Ectodermal cell (in vitro differentiated cells): ENCODE data around the gene GMEB1.
"Not testable (repeated sequence)": the region's sequence is repeated elsewhere in the genome, so short reads cannot be mapped to it uniquely, and the experiment has no call there.

Experiments
- H3K27ac ChIP-seq: 2 replicates; pipeline ENCODE4 v1.7.0; 2013; ENCODE audit warnings: mild to moderate bottlenecking, low read depth, low read length; ENCODE audit not compliant: insufficient read depth, poor library complexity, severe bottlenecking
- H3K27me3 ChIP-seq: 2 replicates; pipeline ENCODE4 v1.7.0; 2013; ENCODE audit warnings: mild to moderate bottlenecking, low read length; ENCODE audit not compliant: insufficient read depth, control insufficient read depth, poor library complexity, severe bottlenecking
- H3K36me3 ChIP-seq: one replicate; pipeline ENCODE4 v1.7.0; 2013; ENCODE audit warnings: low read length; ENCODE audit not compliant: control insufficient read depth, insufficient read depth
- H3K4me1 ChIP-seq: one replicate; pipeline ENCODE4 v1.7.0; 2013; ENCODE audit warnings: low read length; ENCODE audit not compliant: control insufficient read depth, insufficient read depth
- H3K4me3 ChIP-seq: 2 replicates; pipeline ENCODE4 v1.7.0; 2013; ENCODE audit warnings: low read depth, low read length, control low read depth; ENCODE audit not compliant: insufficient read depth
- H3K9me3 ChIP-seq: 2 replicates; pipeline ENCODE4 v1.7.0; 2013; ENCODE audit warnings: mild to moderate bottlenecking, low read length, moderate library complexity; ENCODE audit not compliant: control insufficient read depth
- WGBS, 2 experiments: methylation state at CpG; one replicate each; pipeline ENCODE4 v1.1.7; 2013; ENCODE audit warnings: missing lambda C conversion rate in 2 of 2; 5-methylcytosine and 5-hydroxymethylcytosine counted together

GMEB1 gene

GRCh38 chr1:28750330-28750729, 81.7 kb downstream of the GMEB1 start:
- peaks cover 21% of the 10 kb centered on the region for H3K36me3 ChIP-seq
- 95 to 97% methylated on average over 5 of the region's 5 CpGs for WGBS, 2 experiments

DNA sequence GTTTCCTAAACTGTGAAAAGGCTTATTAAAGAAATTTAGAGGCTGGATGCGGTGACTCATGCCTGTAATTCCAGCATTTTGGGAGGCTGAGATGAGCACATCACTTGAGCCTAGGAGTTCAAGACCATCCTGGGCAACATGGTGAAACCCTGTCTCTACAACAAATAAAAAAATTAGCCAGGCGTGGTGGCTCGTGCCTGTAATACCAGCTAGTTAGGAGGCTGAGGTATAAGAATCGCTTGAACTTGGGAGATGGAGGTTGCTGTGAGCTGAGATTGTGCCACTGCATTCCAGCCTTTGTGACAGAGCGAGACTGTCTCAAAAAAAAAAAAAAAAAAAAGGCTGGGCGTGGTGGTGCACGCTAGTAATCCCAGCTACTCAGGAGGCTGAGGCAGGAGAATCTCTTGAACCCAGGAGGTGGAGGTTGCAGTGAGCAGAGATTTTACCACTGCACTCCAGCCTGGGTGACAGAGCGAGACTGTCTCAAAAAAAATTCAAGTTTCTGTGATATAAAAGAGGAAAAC, 82.2 kb downstream of the GMEB1 start:
- H3K27me3 ChIP-seq, H3K9me3 ChIP-seq, H3K27ac ChIP-seq, H3K4me3 ChIP-seq, H3K4me1 ChIP-seq: not testable (repeated sequence)
- peaks cover 20% of the 10 kb centered on the region for H3K36me3 ChIP-seq
- WGBS, 2 experiments, result 92 to 97% methylated on average over 6 to 8 of the region's 8 CpGs

More at GRCh38 chr1:28750330-28750729, 81.7 kb downstream of the GMEB1 start:
- no peaks in the 10 kb centered on the region for H3K9me3 ChIP-seq
- no peak overlapping the region for H3K4me3 ChIP-seq
- no peaks in the 10 kb centered on the region for H3K27me3 ChIP-seq
- peaks cover 6% of the 10 kb centered on the region for H3K4me1 ChIP-seq
- H3K27ac ChIP-seq, result no peak overlapping the region

DNA sequence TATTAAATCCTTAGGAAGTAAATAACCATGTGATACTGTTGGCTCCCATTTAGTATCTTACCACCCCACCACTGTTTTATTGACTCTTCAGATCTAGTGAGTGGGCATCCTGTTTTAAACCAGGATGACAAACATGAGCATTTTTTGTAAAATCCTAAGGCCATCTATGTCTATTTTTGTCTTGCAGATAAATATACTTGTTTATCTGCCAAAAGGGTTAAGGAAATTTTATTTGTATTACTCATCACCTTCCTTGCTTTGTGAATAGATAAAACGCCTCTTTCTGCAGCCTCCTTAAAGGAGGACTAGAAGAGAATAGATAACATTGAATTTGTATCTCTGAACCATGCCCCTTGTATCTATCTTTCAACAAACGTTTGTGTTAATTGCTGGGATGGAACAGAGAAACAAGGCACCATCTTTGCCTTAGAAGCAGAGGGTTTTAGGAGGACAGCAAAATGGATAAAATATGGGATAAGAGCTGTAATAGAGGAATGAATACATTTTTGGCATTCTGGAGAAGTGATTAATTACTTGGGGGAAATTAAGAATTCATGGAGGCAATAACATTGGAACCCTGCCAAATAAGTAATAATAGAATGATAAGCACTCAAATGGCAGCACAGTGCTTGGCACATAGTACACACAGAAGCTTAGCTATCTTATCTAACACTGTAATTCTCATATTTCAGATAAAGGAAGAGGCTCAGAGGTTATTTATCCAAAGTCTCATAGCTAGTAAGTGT, 82.9 kb downstream of the GMEB1 start:
- peaks cover 19% of the 10 kb centered on the region for H3K36me3 ChIP-seq
- no peaks in the 10 kb centered on the region for H3K27me3 ChIP-seq
- no peaks in the 10 kb centered on the region for H3K9me3 ChIP-seq
- no peak overlapping the region for H3K27ac ChIP-seq
- H3K4me3 ChIP-seq, result no peak overlapping the region
- 80 to 94% methylated on average over 1 to 2 of the region's 2 CpGs for WGBS, 2 experiments
- peaks cover 6% of the 10 kb centered on the region for H3K4me1 ChIP-seq

DNA sequence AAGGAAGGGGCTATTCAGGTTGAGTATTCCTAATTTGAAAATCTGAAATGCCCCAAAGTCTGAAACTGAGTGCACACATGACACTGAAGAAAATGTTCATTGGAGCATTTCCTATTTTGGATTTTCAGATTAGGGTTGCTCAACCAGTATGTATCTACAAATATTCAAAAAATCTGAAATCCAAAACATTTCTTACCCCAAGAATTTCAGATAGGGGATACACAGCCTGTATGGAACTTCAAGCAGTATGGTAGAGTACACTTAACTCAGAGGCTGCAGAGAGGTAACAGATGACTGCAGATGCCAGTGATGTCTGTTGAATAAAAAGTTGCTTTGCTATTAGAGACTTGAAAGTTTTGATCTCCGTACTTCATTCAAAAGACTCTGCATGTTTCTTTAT, 87.1 kb downstream of the GMEB1 start:
- no peaks in the 10 kb centered on the region for H3K9me3 ChIP-seq
- peaks cover 6% of the 10 kb centered on the region for H3K4me1 ChIP-seq
- WGBS, 2 experiments, result 86 to 93% methylated on average over 1 of the region's 1 CpG
- no peak overlapping the region for H3K27ac ChIP-seq
- no peak overlapping the region for H3K4me3 ChIP-seq
- peaks cover 19% of the 10 kb centered on the region for H3K36me3 ChIP-seq
- no peaks in the 10 kb centered on the region for H3K27me3 ChIP-seq

- Histone ChIP-seq H3K4me1 (peaks cover 6% of the 10 kb centered on the region), H3K9me3 (no peaks in the 10 kb centered on the region), H3K4me3 (no peak overlapping the region), H3K36me3 (peaks cover 16% of the 10 kb centered on the region), H3K27ac (no peak overlapping the region), H3K27me3 (no peaks in the 10 kb centered on the region)
- 75 to 80% methylated on average over 5 of the region's 5 CpGs for WGBS, 2 experiments
Measured at GRCh38 chr1:28756846-28757245, 88.3 kb downstream of the GMEB1 start.

DNA sequence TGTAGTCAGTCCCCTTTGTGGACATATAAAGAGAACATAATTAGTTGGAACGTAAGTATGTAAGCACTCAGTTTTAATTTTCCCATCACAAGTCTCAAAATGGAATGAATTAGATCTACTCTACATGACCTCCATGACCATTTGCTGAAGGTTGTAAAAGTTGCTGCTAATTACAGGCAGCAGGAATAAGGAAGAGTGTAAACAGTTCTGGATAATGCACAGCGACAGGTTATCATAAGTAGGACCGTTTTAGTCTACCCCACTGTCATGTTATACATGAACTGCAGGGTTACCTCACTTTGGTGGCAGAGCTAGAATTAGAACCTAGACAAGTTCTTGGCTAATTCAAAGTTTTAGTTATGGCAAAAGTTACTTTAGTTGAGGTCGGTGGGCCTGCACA, 89.8 kb downstream of the GMEB1 start:
- peaks cover 16% of the 10 kb centered on the region for H3K36me3 ChIP-seq
- no peaks in the 10 kb centered on the region for H3K9me3 ChIP-seq
- 96 to 99% methylated on average over 3 to 4 of the region's 4 CpGs for WGBS, 2 experiments

GRCh38 chr1:28759257-28759656, 90.7 kb downstream of the GMEB1 start:
- 97 to 100% methylated on average over 3 of the region's 3 CpGs for WGBS, 2 experiments
- H3K27me3 ChIP-seq, result no peaks in the 10 kb centered on the region
- H3K9me3 ChIP-seq, result no peaks in the 10 kb centered on the region
- peaks cover 16% of the 10 kb centered on the region for H3K36me3 ChIP-seq
- H3K27ac ChIP-seq, result no peak overlapping the region
- H3K4me1 ChIP-seq, result no peaks in the 10 kb centered on the region
- H3K4me3 ChIP-seq, result no peak overlapping the region

More for the DNA sequence above, 89.8 kb downstream of the GMEB1 start:
- Histone ChIP-seq H3K27ac (no peak overlapping the region), H3K27me3 (no peaks in the 10 kb centered on the region), H3K4me1 (peaks cover 6% of the 10 kb centered on the region), H3K4me3 (no peak overlapping the region)

- no peaks in the 10 kb centered on the region for H3K9me3 ChIP-seq
- 93 to 96% methylated on average over 5 of the region's 5 CpGs for WGBS, 2 experiments
- no peaks in the 10 kb centered on the region for H3K27me3 ChIP-seq
- no peak overlapping the region for H3K4me3 ChIP-seq
- no peak overlapping the region for H3K27ac ChIP-seq
- H3K4me1 ChIP-seq, result no peaks in the 10 kb centered on the region
- H3K36me3 ChIP-seq, result peaks cover 20% of the 10 kb centered on the region
Measured at GRCh38 chr1:28761189-28761588, 92.6 kb downstream of the GMEB1 start.

DNA sequence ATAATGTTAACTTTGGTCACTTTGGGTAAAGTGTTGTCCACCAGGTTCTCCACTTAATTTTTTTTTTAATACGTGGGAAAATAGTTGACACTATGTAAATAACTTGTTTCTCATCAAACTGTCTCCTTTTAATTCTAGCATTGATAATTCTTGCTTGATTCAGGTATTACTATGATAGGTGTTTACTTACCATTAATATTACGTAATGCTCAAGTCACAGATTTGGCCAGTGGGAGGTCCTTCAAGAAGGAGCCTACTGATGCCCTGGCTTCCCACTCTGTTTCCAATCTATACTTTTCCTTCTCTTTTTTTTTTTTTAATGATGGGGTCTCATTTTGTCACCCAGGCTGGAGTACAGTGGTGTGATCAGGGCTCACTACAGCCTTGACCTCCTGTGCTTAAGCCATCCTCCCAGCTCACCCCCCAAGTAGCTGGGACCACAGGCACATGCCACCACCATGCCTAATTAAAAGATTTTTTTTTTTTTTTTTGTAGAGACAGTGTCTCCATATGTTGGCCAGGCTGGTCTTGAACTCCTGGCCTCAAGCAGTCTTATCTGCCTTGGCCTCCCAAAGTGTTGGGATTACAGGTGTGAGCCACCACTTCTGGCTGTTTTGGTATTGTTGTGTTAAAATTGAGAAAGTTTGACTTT, 98.1 kb downstream of the GMEB1 start:
- no peaks in the 10 kb centered on the region for H3K9me3 ChIP-seq
- peaks cover 20% of the 10 kb centered on the region for H3K36me3 ChIP-seq
- no peak overlapping the region for H3K4me3 ChIP-seq
- no peak overlapping the region for H3K27ac ChIP-seq
- WGBS, 2 experiments, result 94 to 100% methylated on average over 1 to 2 of the region's 2 CpGs
- H3K27me3 ChIP-seq, result no peaks in the 10 kb centered on the region
- H3K4me1 ChIP-seq, result no peaks in the 10 kb centered on the region
